BJ (cell line): ENCODE data around the gene RIPPLY3. TPM values are rescaled to one million over a fixed set of nuclear protein-coding genes. Genes with fewer than 3 reads are reported as not detected.

Source experiments
- CTCF ChIA-PET: fragments of 350-600 bp; formaldehyde crosslinking; extraction: SDS; loops from one replicate; lab custom pipeline; 2021; ENCODE audit warnings: antibody characterized with exemption, inconsistent platforms; lab: Yijun Ruan, JAX
- POLR2A ChIA-PET: fragments of 300-600 bp; sonication (Branson Sonifier 250); formaldehyde crosslinking; extraction: SDS; loops from one replicate; lab custom pipeline; 2021; ENCODE audit warnings: antibody characterized with exemption; lab: Charles Lee
- DNase-seq: peaks from one replicate; pipeline ENCODE4 v3.0.0-alpha.2; 2011; ENCODE audit warnings: low read depth
- H3K27me3 ChIP-seq: 2 replicates; pipeline ENCODE4 v1.6.0; 2011; ENCODE audit warnings: low read length; ENCODE audit not compliant: control insufficient read depth, insufficient read depth
- H3K36me3 ChIP-seq: 2 replicates; pipeline ENCODE4 v1.5.1; 2011; ENCODE audit warnings: low read length; ENCODE audit not compliant: control insufficient read depth, insufficient read depth
- H3K4me3 ChIP-seq: 2 replicates; pipeline ENCODE4 v1.5.1; 2011; ENCODE audit warnings: low read depth, mild to moderate bottlenecking, control low read depth, low read length
- polyA plus RNA-seq: library from polyadenylated mRNA; depleted of rRNA; stranded (reverse); fragments of >200 nt; gene quantifications from 2 replicates; pipeline ENCODE4 v1.2.3, GENCODE V29; 2011; rRNA removed
- small RNA-seq: library from RNA; depleted of rRNA; stranded (forward); fragments of <200 nt; gene quantifications from one replicate; pipeline ENCODE3, GENCODE V24; 2012; ENCODE audit warnings: low replicate concordance, low read depth; ENCODE audit not compliant: insufficient read length
- TF ChIP-seq, protein P1 (sequence below): IDR thresholded peaks from 2 replicates; pipeline ENCODE4 v1.5.1; 2011; ENCODE audit warnings: low read depth, mild to moderate bottlenecking, control low read depth, inconsistent platforms, low read length, moderate library complexity; ENCODE audit not compliant: insufficient read depth

Gene RIPPLY3
- polyA plus RNA-seq, 1 experiment, result 0.23 TPM

DNA sequence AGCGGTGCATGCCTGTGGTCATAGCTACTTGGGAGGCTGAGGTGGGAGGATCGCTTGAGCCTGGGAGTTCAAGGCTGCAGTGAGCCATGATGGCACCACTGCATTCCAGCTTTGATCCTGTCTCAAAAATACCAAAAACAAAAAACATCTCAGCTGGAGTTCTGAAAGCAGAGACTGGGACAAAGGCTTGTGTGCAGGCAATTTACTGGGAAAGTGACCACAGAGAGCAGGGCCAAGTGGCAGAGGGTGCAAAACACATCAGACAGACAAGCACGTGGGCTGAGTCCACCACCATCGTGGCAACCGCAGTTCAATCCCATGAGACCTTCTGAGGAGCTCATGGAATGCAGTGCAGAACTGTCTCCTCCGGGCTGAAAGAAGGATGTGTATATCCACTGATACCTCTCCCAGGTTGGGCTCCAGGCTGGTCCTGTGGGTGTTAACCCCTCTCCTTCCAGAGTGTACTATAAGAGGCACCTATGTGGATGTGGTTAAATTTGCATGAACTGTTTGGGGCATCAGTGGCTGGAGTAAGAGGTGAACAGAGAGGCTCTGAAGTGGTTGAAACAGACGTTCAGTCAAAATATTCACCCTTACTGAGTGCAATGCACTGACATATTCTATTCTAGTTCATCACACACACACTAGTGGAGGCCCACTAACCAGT is 55.6 kb downstream of the RIPPLY3 start:
- no peak for DNase-seq
- Histone ChIP-seq H3K36me3 (no peaks in the 10 kb centered on the region), H3K27me3 (no peaks in the 10 kb centered on the region), H3K4me3 (no peak overlapping the region)
- POLR2A ChIA-PET, result no interaction called here
- CTCF ChIA-PET, result interaction anchor here (0.6 kb wide), 1 partner anchor 64 kb away, joined by 3 read pairs; no protein-coding TSS in a partner anchor
- TF ChIP-seq, protein P1, sequence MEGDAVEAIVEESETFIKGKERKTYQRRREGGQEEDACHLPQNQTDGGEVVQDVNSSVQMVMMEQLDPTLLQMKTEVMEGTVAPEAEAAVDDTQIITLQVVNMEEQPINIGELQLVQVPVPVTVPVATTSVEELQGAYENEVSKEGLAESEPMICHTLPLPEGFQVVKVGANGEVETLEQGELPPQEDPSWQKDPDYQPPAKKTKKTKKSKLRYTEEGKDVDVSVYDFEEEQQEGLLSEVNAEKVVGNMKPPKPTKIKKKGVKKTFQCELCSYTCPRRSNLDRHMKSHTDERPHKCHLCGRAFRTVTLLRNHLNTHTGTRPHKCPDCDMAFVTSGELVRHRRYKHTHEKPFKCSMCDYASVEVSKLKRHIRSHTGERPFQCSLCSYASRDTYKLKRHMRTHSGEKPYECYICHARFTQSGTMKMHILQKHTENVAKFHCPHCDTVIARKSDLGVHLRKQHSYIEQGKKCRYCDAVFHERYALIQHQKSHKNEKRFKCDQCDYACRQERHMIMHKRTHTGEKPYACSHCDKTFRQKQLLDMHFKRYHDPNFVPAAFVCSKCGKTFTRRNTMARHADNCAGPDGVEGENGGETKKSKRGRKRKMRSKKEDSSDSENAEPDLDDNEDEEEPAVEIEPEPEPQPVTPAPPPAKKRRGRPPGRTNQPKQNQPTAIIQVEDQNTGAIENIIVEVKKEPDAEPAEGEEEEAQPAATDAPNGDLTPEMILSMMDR, result no peak

DNA sequence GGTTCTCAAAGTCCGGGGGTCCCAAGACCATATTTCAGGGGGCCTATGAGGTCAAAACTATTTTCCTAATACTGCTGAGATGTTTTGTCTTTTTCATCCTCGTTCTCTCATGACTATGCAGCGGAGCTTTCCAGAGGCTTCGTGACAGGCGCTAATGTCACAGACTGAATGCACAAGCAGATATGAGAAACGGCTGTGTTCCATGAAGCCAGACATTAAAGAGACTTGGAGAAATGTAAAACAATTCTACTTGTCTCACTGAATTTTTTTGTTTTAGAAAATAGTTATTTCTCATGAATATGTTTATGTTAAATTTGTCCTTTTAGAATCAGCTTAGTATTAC is 56.1 kb downstream of the RIPPLY3 start:
- Histone ChIP-seq H3K4me3 (no peak overlapping the region), H3K27me3 (no peaks in the 10 kb centered on the region), H3K36me3 (no peaks in the 10 kb centered on the region)
- DNase-seq, result no peak
- POLR2A ChIA-PET, result no interaction called here
- CTCF ChIA-PET, result interaction anchor here (0.6 kb wide), 1 partner anchor 65 kb away, joined by 3 read pairs; no protein-coding TSS in a partner anchor
- TF ChIP-seq, protein P1, result no peak

DNA sequence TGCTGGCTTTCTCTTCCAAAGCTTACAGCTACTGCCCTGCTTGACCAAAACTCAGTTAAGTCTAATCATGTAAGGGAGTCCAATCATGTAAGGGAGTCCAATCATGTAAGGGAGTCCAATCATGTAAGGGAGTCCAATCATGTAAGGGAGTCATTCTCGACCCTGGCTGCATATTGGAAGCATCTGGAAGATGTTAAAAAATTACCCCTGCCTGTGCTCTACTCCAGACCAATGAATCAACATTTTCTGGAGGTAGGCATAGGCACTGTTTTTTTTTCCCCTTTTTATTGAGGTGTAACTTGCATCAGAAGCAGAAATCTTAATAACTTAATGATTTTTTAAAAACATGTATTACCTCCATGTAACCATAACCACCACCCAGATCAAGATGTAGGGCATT is 56.9 kb downstream of the RIPPLY3 start:
- CTCF ChIA-PET, result interaction anchor here (0.7 kb wide), 1 partner anchor 158 kb away, joined by 3 read pairs; no protein-coding TSS in a partner anchor
- POLR2A ChIA-PET, result no interaction called here

DNA sequence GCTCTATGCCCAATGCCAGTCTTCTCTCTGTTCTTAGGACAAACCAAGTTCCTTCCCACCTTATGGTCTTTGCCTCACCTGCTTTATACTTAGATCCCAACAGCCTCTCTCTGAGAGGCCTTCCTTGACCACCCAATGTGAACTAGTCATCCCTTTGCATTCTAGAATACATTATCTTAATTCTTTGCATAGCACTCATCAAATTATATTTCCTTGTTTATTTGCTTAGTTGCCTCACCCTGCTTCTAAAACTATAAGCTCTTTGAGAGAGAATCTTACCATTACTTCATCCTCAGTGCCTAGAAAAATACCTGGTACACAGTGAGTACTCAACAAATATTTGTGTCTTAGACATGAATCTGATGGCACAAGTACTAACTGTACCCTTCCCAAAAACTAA is 58.3 kb downstream of the RIPPLY3 start:
- Histone ChIP-seq H3K27me3 (no peaks in the 10 kb centered on the region), H3K36me3 (no peaks in the 10 kb centered on the region), H3K4me3 (no peak overlapping the region)
- ChIA-PET CTCF (no interaction called here), POLR2A (no interaction called here)
- DNase-seq, result no peak
- TF ChIP-seq, protein P1, result no peak

More for the DNA sequence above, 56.9 kb downstream of the RIPPLY3 start:
- no peaks in the 10 kb centered on the region for H3K36me3 ChIP-seq
- no peaks in the 10 kb centered on the region for H3K27me3 ChIP-seq
- no peak for DNase-seq
- TF ChIP-seq, protein P1, result no peak
- H3K4me3 ChIP-seq, result no peak overlapping the region

DNA sequence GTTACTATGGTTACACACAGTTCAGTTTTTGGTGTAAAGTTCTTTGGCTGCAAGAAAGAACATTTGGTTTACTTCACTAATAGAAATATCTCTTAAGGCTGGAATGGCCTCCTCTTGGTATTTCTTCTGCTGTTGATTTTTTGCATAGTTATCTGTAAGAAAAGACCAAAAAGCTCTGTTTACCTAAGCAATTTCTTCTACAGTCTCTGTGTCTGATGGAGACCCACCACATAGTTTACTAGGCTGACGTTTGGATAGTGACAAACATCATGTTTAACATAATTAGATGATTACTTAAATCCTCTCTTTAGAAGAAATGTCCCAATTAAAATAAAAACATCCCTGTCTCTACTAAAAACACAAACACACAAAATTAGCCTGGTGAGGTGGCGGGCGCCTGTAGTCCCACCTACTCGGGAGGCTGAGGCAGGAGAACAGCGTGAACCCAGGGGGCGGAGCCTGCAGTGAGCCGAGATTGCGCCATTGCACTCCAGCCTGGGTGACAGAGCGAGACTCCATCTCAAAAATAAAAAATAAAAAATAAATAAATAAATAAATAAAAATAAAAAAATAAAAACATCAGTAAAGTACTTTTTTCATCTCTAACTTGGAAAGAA is 59.2 kb downstream of the RIPPLY3 start:
- no peak for DNase-seq

More for the DNA sequence above, 59.2 kb downstream of the RIPPLY3 start:
- POLR2A ChIA-PET, result no interaction called here
- CTCF ChIA-PET, result interaction anchor here (1.0 kb wide), 1 partner anchor 26 kb away, joined by 3 read pairs; no protein-coding TSS in a partner anchor
- H3K4me3 ChIP-seq, result no peak overlapping the region
- no peaks in the 10 kb centered on the region for H3K27me3 ChIP-seq
- TF ChIP-seq, protein P1, result no peak
- no peaks in the 10 kb centered on the region for H3K36me3 ChIP-seq

Small RNA genes within 50 kb of the gene (small RNA-seq; reads per million reads assigned to genes)
- gene RF00019 (not detected), gene RNU6-696P (not detected)

Other genes starting within 250 kb of the RIPPLY3 start
- gene HLCS, start 40.0 kb upstream of the RIPPLY3 start, polyA plus RNA-seq, result 16.9 and 23.3 TPM in 2 replicates
- gene PIGP, start 66.4 kb downstream of the RIPPLY3 start, polyA plus RNA-seq, result 13.8 and 34.3 TPM in 2 replicates
- 108 and 125 TPM in 2 replicates for gene TTC3, start 66.6 kb downstream of the RIPPLY3 start, polyA plus RNA-seq